NCI-H345 treated with DMSO at 0.1 percent for 48 hours (cell line): ENCODE results near the gene UFSP1.

Experiments
- DNase-seq: peaks from one replicate; lab custom pipeline; 2025; ENCODE audit not compliant: unreplicated experiment; lab: John Stamatoyannopoulos, UW

Gene UFSP1

GRCh38 chr7:100895956-100896731, 6.6 kb upstream of the UFSP1 start:
- no peak for DNase-seq

GRCh38 chr7:100895701-100895955, 6.1 kb upstream of the UFSP1 start, which contains the start of gene ACHE:
Gene ACHE, minus strand, starts transcription at chr7:100895888. Its CDS starts 1,656 bp downstream, at chr7:100894232.
- no peak for DNase-seq

GRCh38 chr7:100894860-100895700, 5.6 kb upstream of the UFSP1 start:
- DNase-seq, result no peak

- DNase-seq, result no peak
Observed at GRCh38 chr7:100893910-100894721, 4.6 kb upstream of the UFSP1 start.

- DNase-seq, result no peak
Observed at GRCh38 chr7:100893318-100893895, 3.9 kb upstream of the UFSP1 start.

GRCh38 chr7:100892364-100893317, 3.1 kb upstream of the UFSP1 start:
- no peak for DNase-seq

- DNase-seq, result no peak
Observed at GRCh38 chr7:100891568-100892247, 2.2 kb upstream of the UFSP1 start.

GRCh38 chr7:100890653-100891567, 1.4 kb upstream of the UFSP1 start:
- DNase-seq, result no peak

GRCh38 chr7:100888291-100888987, 1.1 kb downstream of the UFSP1 start:
- DNase-seq, result no peak

- no peak for DNase-seq
Observed at GRCh38 chr7:100887516-100888290, 1.8 kb downstream of the UFSP1 start.

- no peak for DNase-seq
Observed at GRCh38 chr7:100886936-100887515, 2.5 kb downstream of the UFSP1 start.

- DNase-seq, result no peak
Observed at GRCh38 chr7:100886142-100886935, 3.2 kb downstream of the UFSP1 start.

- DNase-seq, result no peak
Observed at GRCh38 chr7:100885440-100886141, 3.9 kb downstream of the UFSP1 start.

GRCh38 chr7:100884736-100885439, 4.6 kb downstream of the UFSP1 start:
- DNase-seq, result no peak
